Tibial nerve (tissue), 4 donors: ENCODE measurements around the gene INTS13. TPM values are rescaled to one million over a fixed set of nuclear protein-coding genes. Genes with fewer than 3 reads are reported as not detected.

Source experiments
- DNase-seq, 2 donors: peaks; one replicate each; pipeline ENCODE4 v3.0.0-alpha.2; 2019; ENCODE audit warnings: low spot score in 2 of 2
- H3K27ac ChIP-seq, 4 donors: fragments of 200-600 bp; sonication (generic) in 3 of 4; one replicate each; pipeline ENCODE4 v1.5.1; 2017 to 2019; ENCODE audit warnings: mild to moderate bottlenecking in 1 of 4
- H3K27me3 ChIP-seq, 2 donors: fragments of 200-600 bp; sonication (generic) in 1 of 2; one replicate each; pipeline versions ENCODE4 v1.5.1 to v1.6.0; 2017 to 2019
- H3K36me3 ChIP-seq, 3 donors: fragments of 200-600 bp; sonication (generic); one replicate each; pipeline ENCODE4 v1.5.1; 2018 to 2019
- H3K4me1 ChIP-seq, 4 donors: fragments of 200-600 bp; sonication (generic) in 3 of 4; one replicate each; pipeline ENCODE4 v1.5.1; 2017 to 2019
- H3K4me3 ChIP-seq, 4 donors: fragments of 200-600 bp; sonication (generic) in 3 of 4; one replicate each; pipeline ENCODE4 v1.5.1; 2017 to 2019; ENCODE audit warnings: mild to moderate bottlenecking in 1 of 4, moderate library complexity in 1 of 4
- H3K9me3 ChIP-seq, 4 donors: fragments of 200-600 bp; sonication (generic) in 3 of 4; one replicate each; pipeline ENCODE4 v1.5.1; 2017 to 2019
- EP300 ChIP-seq, 2 donors: sonication (generic); formaldehyde crosslinking; IDR thresholded peaks; one replicate each; pipeline ENCODE4 v1.6.1; 2017; ENCODE audit warnings: antibody characterized with exemption in 2 of 2, mild to moderate bottlenecking in 1 of 2
- POLR2A ChIP-seq, 2 donors: fragments of 450-650 bp; IDR thresholded peaks; one replicate each; pipeline ENCODE4 v1.6.1; 2017; ENCODE audit warnings: antibody characterized with exemption in 2 of 2, mild to moderate bottlenecking in 2 of 2, moderate library complexity in 2 of 2
- WGBS, 2 donors: methylation state at CpG; one replicate each; pipeline ENCODE4 v1.1.5; 2018; 5-methylcytosine and 5-hydroxymethylcytosine counted together
- total RNA-seq, 4 donors: library from RNA; depleted of rRNA; stranded (reverse); fragments of >200 nt; gene quantifications; one replicate each; pipeline ENCODE4 v1.1.0, GENCODE V29; 2016
- TF ChIP-seq, protein P1 (sequence below), 5 experiments: fragments of 200-600 bp in 3 of 5; fragments of 450-650 bp in 2 of 5; sonication (generic) in 3 of 5; IDR thresholded peaks; one replicate each; pipeline ENCODE4 v1.5.1; 2016 to 2019; ENCODE audit warnings: antibody characterized with exemption in 5 of 5, mild to moderate bottlenecking in 3 of 5, moderate library complexity in 2 of 5

The INTS13 gene
- total RNA-seq, 4 donors from 2014 or later, result 12.4 to 31.5 (median 19.5) TPM

DNA sequence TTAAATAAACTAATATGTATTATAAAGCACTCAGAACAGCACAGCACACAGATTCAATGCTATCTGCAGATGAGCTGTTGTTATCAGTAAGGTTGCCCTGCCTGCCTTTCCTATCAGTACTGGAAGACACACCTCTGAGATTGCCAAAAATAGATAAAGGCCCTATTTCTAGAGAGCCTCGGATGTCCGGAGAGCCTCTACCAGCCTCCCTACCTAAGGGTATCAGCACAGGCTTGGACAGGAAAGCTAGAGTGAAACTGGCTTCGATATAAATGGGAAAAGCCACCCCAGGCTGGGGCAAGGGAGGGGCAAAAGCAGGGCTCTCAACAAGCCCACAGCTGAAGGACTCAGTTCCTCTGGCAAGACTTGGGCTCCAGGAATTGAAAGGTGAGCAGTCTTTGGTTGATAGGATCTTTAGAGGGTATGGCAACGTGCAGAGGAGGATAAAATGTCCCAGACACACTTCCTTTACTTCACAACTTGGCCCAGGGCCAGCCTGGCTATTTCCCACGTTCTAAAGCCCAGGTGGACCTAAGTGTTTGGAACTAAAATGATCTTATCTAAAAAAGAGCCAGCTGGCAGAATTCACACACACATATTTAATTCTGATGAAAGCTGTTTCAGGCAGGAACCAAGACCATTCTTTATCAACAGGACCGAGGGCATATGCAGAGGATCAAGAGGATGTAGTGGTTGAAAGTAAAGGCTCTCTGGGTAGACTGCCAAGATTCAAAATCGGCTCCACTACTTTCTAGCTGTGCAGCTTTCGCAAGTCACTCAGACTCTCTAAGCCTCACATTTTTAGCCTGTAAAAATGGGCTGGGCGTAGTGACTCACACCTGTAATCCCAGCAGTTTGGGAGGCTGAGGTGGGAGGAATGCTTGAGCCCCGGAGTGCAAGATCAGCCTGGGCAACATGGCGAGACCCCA is 67.0 kb downstream of the INTS13 start:
- TF ChIP-seq POLR2A (IDR thresholded peaks at IDR 0.05), result no peak
- TF ChIP-seq, protein P1, sequence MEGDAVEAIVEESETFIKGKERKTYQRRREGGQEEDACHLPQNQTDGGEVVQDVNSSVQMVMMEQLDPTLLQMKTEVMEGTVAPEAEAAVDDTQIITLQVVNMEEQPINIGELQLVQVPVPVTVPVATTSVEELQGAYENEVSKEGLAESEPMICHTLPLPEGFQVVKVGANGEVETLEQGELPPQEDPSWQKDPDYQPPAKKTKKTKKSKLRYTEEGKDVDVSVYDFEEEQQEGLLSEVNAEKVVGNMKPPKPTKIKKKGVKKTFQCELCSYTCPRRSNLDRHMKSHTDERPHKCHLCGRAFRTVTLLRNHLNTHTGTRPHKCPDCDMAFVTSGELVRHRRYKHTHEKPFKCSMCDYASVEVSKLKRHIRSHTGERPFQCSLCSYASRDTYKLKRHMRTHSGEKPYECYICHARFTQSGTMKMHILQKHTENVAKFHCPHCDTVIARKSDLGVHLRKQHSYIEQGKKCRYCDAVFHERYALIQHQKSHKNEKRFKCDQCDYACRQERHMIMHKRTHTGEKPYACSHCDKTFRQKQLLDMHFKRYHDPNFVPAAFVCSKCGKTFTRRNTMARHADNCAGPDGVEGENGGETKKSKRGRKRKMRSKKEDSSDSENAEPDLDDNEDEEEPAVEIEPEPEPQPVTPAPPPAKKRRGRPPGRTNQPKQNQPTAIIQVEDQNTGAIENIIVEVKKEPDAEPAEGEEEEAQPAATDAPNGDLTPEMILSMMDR (IDR thresholded peaks at IDR 0.05), result no peak
- no peak for TF ChIP-seq EP300 (IDR thresholded peaks at IDR 0.05)
- no peak overlapping the region for H3K4me3 ChIP-seq
- peaks cover 0 to 13% (median 0%) of the 10 kb centered on the region in 4 donors for H3K4me1 ChIP-seq
- 62 to 63% methylated on average over 11 of the region's 11 CpGs for WGBS, 2 donors
- no peak overlapping the region for H3K27ac ChIP-seq
- H3K9me3 ChIP-seq, result no peaks in the 10 kb centered on the region
- H3K36me3 ChIP-seq, result no peaks in the 10 kb centered on the region
- no peaks in the 10 kb centered on the region for H3K27me3 ChIP-seq
- no peak for DNase-seq

DNA sequence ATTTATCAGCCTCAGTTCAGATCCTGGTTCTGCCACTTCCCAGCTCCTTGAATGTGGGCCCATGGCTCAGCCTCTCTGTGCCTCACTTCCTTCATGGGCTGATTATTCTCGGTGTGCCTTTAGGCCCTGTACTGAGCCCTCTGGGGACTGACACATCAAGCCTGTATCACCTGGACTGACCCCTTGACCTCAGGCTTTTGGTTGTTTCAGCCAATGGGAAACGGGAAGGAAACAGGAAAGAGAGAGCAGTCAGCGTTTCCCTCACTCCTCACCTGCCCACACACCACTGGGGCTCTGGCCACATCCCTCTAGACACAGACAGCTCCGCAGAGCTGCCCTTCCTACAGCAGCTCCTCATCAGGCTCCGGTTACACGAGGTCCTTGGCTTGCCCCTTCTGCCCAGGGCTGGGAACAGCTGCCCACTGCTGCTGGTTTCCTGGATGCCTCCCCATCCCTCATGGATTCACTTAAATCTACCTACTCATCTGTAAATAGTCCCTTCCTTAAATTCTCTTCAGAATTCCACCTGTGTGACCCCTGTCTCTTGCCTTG is 67.8 kb downstream of the INTS13 start:
- no peak overlapping the region for H3K27ac ChIP-seq
- no peak for DNase-seq
- no peaks in the 10 kb centered on the region for H3K27me3 ChIP-seq
- no peaks in the 10 kb centered on the region for H3K9me3 ChIP-seq
- H3K36me3 ChIP-seq, result no peaks in the 10 kb centered on the region
- peaks cover 0 to 11% (median 0%) of the 10 kb centered on the region in 4 donors for H3K4me1 ChIP-seq
- no peak overlapping the region for H3K4me3 ChIP-seq
- TF ChIP-seq, protein P1 (IDR thresholded peaks at IDR 0.05), result no peak
- TF ChIP-seq POLR2A (IDR thresholded peaks at IDR 0.05), result no peak
- no peak for TF ChIP-seq EP300 (IDR thresholded peaks at IDR 0.05)
- WGBS, 2 donors, result 65 to 69% methylated on average over 5 to 6 of the region's 6 CpGs

- DNase-seq, result no peak
- no peaks in the 10 kb centered on the region for H3K36me3 ChIP-seq
- 95% methylated on average over 6 of the region's 6 CpGs for WGBS, 2 donors
- no peak overlapping the region for H3K4me3 ChIP-seq
- no peaks in the 10 kb centered on the region for H3K9me3 ChIP-seq
- H3K27ac ChIP-seq, result no peak overlapping the region
- H3K27me3 ChIP-seq, result no peaks in the 10 kb centered on the region
- H3K4me1 ChIP-seq, result peaks cover 0 to 9% (median 0%) of the 10 kb centered on the region in 4 donors
- TF ChIP-seq POLR2A (IDR thresholded peaks at IDR 0.05), result no peak
- TF ChIP-seq EP300 (IDR thresholded peaks at IDR 0.05), result no peak
- TF ChIP-seq, protein P1 (IDR thresholded peaks at IDR 0.05), result no peak
These were observed 68.7 kb downstream of the INTS13 start for GRCh38 chr12:26869104-26869494.

DNA sequence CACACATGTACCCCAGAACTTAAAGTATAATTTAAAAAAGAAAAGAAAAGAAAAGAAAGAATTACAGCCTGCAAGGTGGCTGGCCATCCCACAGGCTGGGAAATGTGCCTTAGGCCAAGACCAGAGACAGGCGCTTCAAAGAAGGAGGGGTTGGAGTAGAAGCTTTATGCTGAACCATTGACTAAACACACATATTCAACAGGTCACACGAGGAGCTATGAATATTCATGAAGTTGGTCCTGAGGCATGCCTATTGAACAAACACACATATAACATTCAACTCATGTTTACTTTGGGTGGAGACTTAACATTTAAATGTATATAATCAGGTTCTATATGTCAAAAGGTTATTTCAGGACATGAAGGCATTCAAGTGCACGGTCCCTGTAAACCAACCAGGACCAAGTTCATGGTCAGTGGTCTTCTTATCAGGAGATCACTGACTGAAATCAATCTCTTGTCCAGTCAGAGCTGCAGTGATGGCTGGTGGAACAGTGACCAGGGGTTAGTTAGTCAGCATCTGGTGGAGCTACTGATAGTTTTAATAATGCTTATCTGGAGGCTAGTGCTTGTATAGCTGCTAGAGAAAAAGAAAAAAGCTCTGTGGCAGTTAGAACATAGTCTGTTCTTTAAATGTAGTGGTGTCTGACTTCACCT is 69.2 kb downstream of the INTS13 start:
- H3K9me3 ChIP-seq, result no peaks in the 10 kb centered on the region
- no peak for DNase-seq
- H3K27me3 ChIP-seq, result no peaks in the 10 kb centered on the region
- no peak overlapping the region for H3K4me3 ChIP-seq
- no peaks in the 10 kb centered on the region for H3K36me3 ChIP-seq
- peaks cover 0 to 9% (median 0%) of the 10 kb centered on the region in 4 donors for H3K4me1 ChIP-seq
- H3K27ac ChIP-seq, result no peak overlapping the region
- TF ChIP-seq POLR2A (IDR thresholded peaks at IDR 0.05) (no peak), EP300 (IDR thresholded peaks at IDR 0.05) (no peak)
- TF ChIP-seq, protein P1 (IDR thresholded peaks at IDR 0.05), result no peak
- 80 to 81% methylated on average over 3 of the region's 3 CpGs for WGBS, 2 donors
